SK-N-SH (cell line): Measurements from ENCODE around the gene ALPI. TPM values are rescaled to one million over a fixed set of nuclear protein-coding genes. Genes with fewer than 3 reads are reported as not detected.

Experiments used
- CTCF ChIA-PET: fragments of 300-600, 350-600 bp; formaldehyde crosslinking; extraction: SDS; loops from one replicate; lab custom pipeline; 2021; lab: Yijun Ruan, JAX
- POLR2A ChIA-PET: fragments of 350-600 bp; sonication (Branson Sonifier 250); formaldehyde crosslinking; extraction: SDS; loops from one replicate; lab custom pipeline; 2020; ENCODE audit warnings: antibody characterized with exemption, inconsistent platforms; lab: Yijun Ruan, JAX
- DNase-seq: peaks from one replicate; pipeline ENCODE4 v3.0.0; 2012
- H2AFZ ChIP-seq: fragments of 200-600 bp; sonication (generic); 2 replicates; pipeline ENCODE4 v1.8.1; 2016; ENCODE audit warnings: antibody characterized with exemption, mild to moderate bottlenecking, low read depth
- H3F3A ChIP-seq: fragments of 200-600 bp; sonication (generic); replicated peaks from 2 replicates; pipeline ENCODE3; 2016; ENCODE audit warnings: antibody characterized with exemption, mild to moderate bottlenecking; ENCODE audit not compliant: insufficient read depth
- H3K27ac ChIP-seq, 2 experiments: fragments of 200-500 bp in 1 of 2; fragments of 200-600 bp in 1 of 2; sonication (Bioruptor generic) in 1 of 2; sonication (generic), shearing (Covaris generic) in 1 of 2; 2 replicates each; pipeline versions ENCODE4 v1.5.1 to v1.6.1; 2014 to 2016; ENCODE audit warnings: low read depth in 2 of 2, inconsistent platforms in 1 of 2, low read length in 1 of 2, mild to moderate bottlenecking in 1 of 2, mixed read lengths in 1 of 2
- H3K27me3 ChIP-seq: fragments of 200-600 bp; sonication (generic), shearing (Covaris generic); 2 replicates; pipeline ENCODE4 v1.6.1; 2016; ENCODE audit warnings: mixed run types; ENCODE audit not compliant: insufficient read depth
- H3K36me3 ChIP-seq, 2 experiments: fragments of 200-500 bp in 1 of 2; fragments of 200-600 bp in 1 of 2; sonication (Bioruptor generic) in 1 of 2; sonication (generic) in 1 of 2; replicated peaks in 1 of 2; 2 replicates each; pipeline versions ENCODE3 to v1.5.1; 2014 to 2016; ENCODE audit warnings: low read length in 1 of 2, mild to moderate bottlenecking in 1 of 2; ENCODE audit not compliant: insufficient read depth in 2 of 2, control insufficient read depth in 1 of 2
- H3K4me1 ChIP-seq, 2 experiments: fragments of 200-500 bp in 1 of 2; fragments of 200-600 bp in 1 of 2; sonication (Bioruptor generic) in 1 of 2; sonication (generic), shearing (Covaris generic) in 1 of 2; 2 replicates each; pipeline versions ENCODE4 v1.5.1 to v1.6.1; 2014 to 2016; ENCODE audit warnings: low read depth in 1 of 2, low read length in 1 of 2, mixed run types in 1 of 2; ENCODE audit not compliant: insufficient read depth in 2 of 2, control insufficient read depth in 1 of 2
- H3K4me2 ChIP-seq: fragments of 200-600 bp; sonication (generic), shearing (Covaris generic); 2 replicates; pipeline ENCODE4 v1.6.1; 2017; ENCODE audit warnings: mixed run types
- H3K4me3 ChIP-seq, 2 experiments: fragments of 200-500 bp in 1 of 2; fragments of 200-600 bp in 1 of 2; sonication (Bioruptor generic) in 1 of 2; sonication (generic), shearing (Covaris generic) in 1 of 2; 2 replicates each; pipeline versions ENCODE4 v1.5.1 to v1.8.1; 2014 to 2016; ENCODE audit warnings: low read depth in 2 of 2, inconsistent platforms in 1 of 2, low read length in 1 of 2, mild to moderate bottlenecking in 1 of 2, mixed read lengths in 1 of 2, moderate library complexity in 1 of 2
- H3K79me2 ChIP-seq: fragments of 200-600 bp; sonication (generic); 2 replicates; pipeline ENCODE4 v1.8.1; 2017; ENCODE audit warnings: mild to moderate bottlenecking; ENCODE audit not compliant: insufficient read depth
- H3K9ac ChIP-seq: fragments of 200-600 bp; sonication (generic); 2 replicates; pipeline ENCODE4 v1.6.1; 2017; ENCODE audit warnings: mixed run types
- H3K9me2 ChIP-seq: fragments of 200-600 bp; sonication (generic); 2 replicates; pipeline ENCODE4 v1.6.1; 2017; ENCODE audit warnings: mixed run types
- H3K9me3 ChIP-seq: fragments of 200-600 bp; sonication (generic); 2 replicates; pipeline ENCODE4 v1.6.1; 2017; ENCODE audit warnings: mixed run types, mild to moderate bottlenecking, moderate library complexity
- H4K20me1 ChIP-seq: fragments of 200-600 bp; sonication (generic); 2 replicates; pipeline ENCODE4 v1.6.1; 2017; ENCODE audit warnings: mild to moderate bottlenecking, mixed run types; ENCODE audit not compliant: insufficient read depth
- CHD2 ChIP-seq: fragments of 150-350 bp; IDR thresholded peaks from 2 replicates; pipeline ENCODE4 v1.6.1; 2018; ENCODE audit warnings: low read length; ENCODE audit not compliant: partially characterized antibody
- ELF1 ChIP-seq: IDR thresholded peaks from 2 replicates; pipeline ENCODE4 v1.4.0; 2012
- EP300 ChIP-seq, 2 experiments: IDR thresholded peaks; 2 replicates each; pipeline versions ENCODE4 v1.4.0 to v1.6.1; 2012; ENCODE audit warnings: borderline replicate concordance in 1 of 2, low read depth in 1 of 2, low read length in 1 of 2
- FOXJ3 ChIP-seq: sonication (generic); formaldehyde crosslinking; IDR thresholded peaks from 2 replicates; pipeline ENCODE4 v1.5.1; 2020; ENCODE audit warnings: mild to moderate bottlenecking, missing genetic modification reagents
- GABPA ChIP-seq: IDR thresholded peaks from 2 replicates; pipeline ENCODE4 v1.4.0; 2012; ENCODE audit warnings: low read depth, mild to moderate bottlenecking
- GATA2 ChIP-seq: sonication (generic); formaldehyde crosslinking; IDR thresholded peaks from 2 replicates; pipeline ENCODE4 v1.5.0; 2020; ENCODE audit warnings: mild to moderate bottlenecking, missing genetic modification reagents
- JUND ChIP-seq: IDR thresholded peaks from 2 replicates; pipeline ENCODE4 v1.4.0; 2012
- MEF2A ChIP-seq: IDR thresholded peaks from 2 replicates; pipeline ENCODE4 v1.4.0; 2012; ENCODE audit warnings: low read depth, borderline replicate concordance
- NFIC ChIP-seq: IDR thresholded peaks from 2 replicates; pipeline ENCODE4 v1.4.0; 2012; ENCODE audit warnings: borderline replicate concordance
- NRF1 ChIP-seq: IDR thresholded peaks from 2 replicates; pipeline ENCODE4 v1.6.1; 2012; ENCODE audit warnings: low read depth, mild to moderate bottlenecking, low read length
- RAD21 ChIP-seq: IDR thresholded peaks from 2 replicates; pipeline ENCODE4 v1.6.1; 2012; ENCODE audit warnings: mild to moderate bottlenecking, low read length
- REST ChIP-seq: IDR thresholded peaks from 2 replicates; pipeline ENCODE4 v1.6.1; 2012; ENCODE audit warnings: mild to moderate bottlenecking, low read depth, low read length, moderate library complexity
- RFX5 ChIP-seq: IDR thresholded peaks from 2 replicates; pipeline ENCODE4 v1.6.1; 2012; ENCODE audit warnings: mild to moderate bottlenecking, improper control_type of control experiment, low read length
- RXRA ChIP-seq: IDR thresholded peaks from 2 replicates; pipeline ENCODE4 v1.4.0; 2012; ENCODE audit warnings: low read depth, mild to moderate bottlenecking, borderline replicate concordance
- SIN3A ChIP-seq: IDR thresholded peaks from 2 replicates; pipeline ENCODE4 v1.6.1; 2012; ENCODE audit warnings: low read depth, mild to moderate bottlenecking, low read length, moderate library complexity, borderline replicate concordance
- USF1 ChIP-seq: IDR thresholded peaks from 2 replicates; pipeline ENCODE4 v1.4.0; 2012; ENCODE audit warnings: low read depth, borderline replicate concordance
- USF2 ChIP-seq: fragments of 150-350 bp; IDR thresholded peaks from 2 replicates; pipeline ENCODE4 v1.6.1; 2017; ENCODE audit warnings: antibody characterized with exemption, low read length, low read depth, borderline replicate concordance
- YY1 ChIP-seq: IDR thresholded peaks from 2 replicates; pipeline ENCODE4 v1.4.0; 2012; ENCODE audit warnings: low read depth, mild to moderate bottlenecking
- WGBS: methylation state at CpG from one replicate; pipeline ENCODE4 v1.1.6; 2017; ENCODE audit warnings: low lambda C conversion rate; 5-methylcytosine and 5-hydroxymethylcytosine counted together
- polyA plus RNA-seq, 3 experiments: library from polyadenylated mRNA; depleted of rRNA; stranded (reverse); fragments of >200 nt; gene quantifications; 2 replicates each; pipeline ENCODE4 v1.2.3, GENCODE V29; 2012
- TF ChIP-seq, protein P1 (sequence below): fragments of 200-600 bp; sonication (generic); IDR thresholded peaks from 2 replicates; pipeline ENCODE4 v1.6.1; 2017; ENCODE audit warnings: antibody characterized with exemption, mild to moderate bottlenecking, moderate library complexity
- TF ChIP-seq, protein P2 (sequence below): IDR thresholded peaks from 2 replicates; pipeline ENCODE4; 2012

The ALPI gene
- polyA plus RNA-seq, 1 of the 3 experiments (the other 2 are of a cell fraction) = not detected

DNA sequence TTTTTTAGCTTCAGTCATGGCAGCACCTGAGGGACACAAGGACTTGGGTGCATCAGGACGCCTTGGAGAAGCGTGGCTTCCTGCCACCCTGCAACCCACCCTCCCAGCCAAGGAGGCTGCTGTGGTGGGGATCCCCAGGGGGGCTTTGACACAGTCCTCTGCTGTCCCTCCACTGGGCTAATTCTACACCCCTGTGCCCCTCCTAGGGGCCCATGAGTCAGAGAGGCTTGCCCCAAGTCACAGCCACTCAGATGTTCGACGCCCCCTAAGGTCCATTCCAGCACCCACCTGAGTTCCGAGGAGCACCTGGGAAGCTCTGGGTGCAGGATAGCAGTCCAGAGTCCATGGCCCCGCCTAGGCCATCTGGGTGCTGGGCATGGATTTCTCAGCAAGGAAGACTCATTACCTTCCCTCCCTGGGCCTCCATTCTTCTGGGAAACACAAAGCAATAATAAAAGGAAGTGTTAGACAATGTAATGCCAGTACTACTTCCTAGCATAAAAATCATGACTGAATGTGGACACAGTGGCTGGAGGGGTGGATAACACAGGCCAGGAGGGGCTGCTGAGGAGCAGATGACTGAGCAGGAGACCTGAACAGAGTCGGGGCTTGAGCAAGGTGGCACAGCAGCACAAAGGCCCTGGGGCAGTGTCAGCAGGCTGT is 45.6 kb upstream of the ALPI start (continued):
- TF ChIP-seq, protein P1, sequence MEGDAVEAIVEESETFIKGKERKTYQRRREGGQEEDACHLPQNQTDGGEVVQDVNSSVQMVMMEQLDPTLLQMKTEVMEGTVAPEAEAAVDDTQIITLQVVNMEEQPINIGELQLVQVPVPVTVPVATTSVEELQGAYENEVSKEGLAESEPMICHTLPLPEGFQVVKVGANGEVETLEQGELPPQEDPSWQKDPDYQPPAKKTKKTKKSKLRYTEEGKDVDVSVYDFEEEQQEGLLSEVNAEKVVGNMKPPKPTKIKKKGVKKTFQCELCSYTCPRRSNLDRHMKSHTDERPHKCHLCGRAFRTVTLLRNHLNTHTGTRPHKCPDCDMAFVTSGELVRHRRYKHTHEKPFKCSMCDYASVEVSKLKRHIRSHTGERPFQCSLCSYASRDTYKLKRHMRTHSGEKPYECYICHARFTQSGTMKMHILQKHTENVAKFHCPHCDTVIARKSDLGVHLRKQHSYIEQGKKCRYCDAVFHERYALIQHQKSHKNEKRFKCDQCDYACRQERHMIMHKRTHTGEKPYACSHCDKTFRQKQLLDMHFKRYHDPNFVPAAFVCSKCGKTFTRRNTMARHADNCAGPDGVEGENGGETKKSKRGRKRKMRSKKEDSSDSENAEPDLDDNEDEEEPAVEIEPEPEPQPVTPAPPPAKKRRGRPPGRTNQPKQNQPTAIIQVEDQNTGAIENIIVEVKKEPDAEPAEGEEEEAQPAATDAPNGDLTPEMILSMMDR = no peak
- TF ChIP-seq REST = no peak
- no peak for TF ChIP-seq RFX5
- no peak for TF ChIP-seq USF1
- no peak for TF ChIP-seq GATA2 (CRISPR knock-in tag)
- no peak for TF ChIP-seq ELF1
- TF ChIP-seq JUND = no peak
- TF ChIP-seq CHD2 = no peak
- no peak for TF ChIP-seq SIN3A

GRCh38 chr2:232411901-232412629 is 43.9 kb upstream of the ALPI start:
- Histone ChIP-seq H3K9ac (no peak overlapping the region), H3K9me2 (no peaks in the 10 kb centered on the region), H3K9me3 (no peaks in the 10 kb centered on the region), H3K27ac (no peak overlapping the region), H3F3A (no peaks in the 10 kb centered on the region), H2AFZ (no peak overlapping the region), H3K79me2 (no peaks in the 10 kb centered on the region), H3K4me2 (no peak overlapping the region), H4K20me1 (no peaks in the 10 kb centered on the region), H3K36me3 (no peaks in the 10 kb centered on the region), H3K4me3 (no peak overlapping the region), H3K4me1 (no peaks in the 10 kb centered on the region), H3K27me3 (peaks cover 65% of the 10 kb centered on the region)
- ChIA-PET CTCF (interaction anchor here (1.4 kb wide), 1 partner anchor 487 kb away, joined by 3 read pairs; no protein-coding TSS in a partner anchor), POLR2A (no interaction called here)
- WGBS = 20% methylated on average over 3 of the region's 6 CpGs
- no peak for DNase-seq
- TF ChIP-seq CHD2 (no peak), MEF2A (no peak), RFX5 (no peak), YY1 (no peak), NFIC (no peak), NRF1 (no peak), FOXJ3 (CRISPR knock-in tag) (no peak), EP300 (IDR thresholded peaks at IDR 0.05; ENCODE audit: borderline replicate concordance in 1 of 2, low read depth in 1 of 2, low read length in 1 of 2) (no peak), ELF1 (no peak), USF2 (no peak), USF1 (no peak), GATA2 (CRISPR knock-in tag) (no peak), RXRA (no peak), SIN3A (no peak), RAD21 (no peak), GABPA (no peak)
- TF ChIP-seq, protein P2, sequence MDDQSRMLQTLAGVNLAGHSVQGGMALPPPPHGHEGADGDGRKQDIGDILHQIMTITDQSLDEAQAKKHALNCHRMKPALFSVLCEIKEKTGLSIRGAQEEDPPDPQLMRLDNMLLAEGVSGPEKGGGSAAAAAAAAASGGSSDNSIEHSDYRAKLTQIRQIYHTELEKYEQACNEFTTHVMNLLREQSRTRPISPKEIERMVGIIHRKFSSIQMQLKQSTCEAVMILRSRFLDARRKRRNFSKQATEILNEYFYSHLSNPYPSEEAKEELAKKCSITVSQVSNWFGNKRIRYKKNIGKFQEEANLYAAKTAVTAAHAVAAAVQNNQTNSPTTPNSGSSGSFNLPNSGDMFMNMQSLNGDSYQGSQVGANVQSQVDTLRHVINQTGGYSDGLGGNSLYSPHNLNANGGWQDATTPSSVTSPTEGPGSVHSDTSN = no peak
